A673 (cell line): ENCODE results near the gene CYS1. TPM values are rescaled to one million over a fixed set of nuclear protein-coding genes. Genes with fewer than 3 reads are reported as not detected.
"Not testable (repeated sequence)": the region's sequence is repeated elsewhere in the genome, so short reads cannot be mapped to it uniquely, and the experiment has no call there.

Experiments used
- BruUV-seq: library from RNA; stranded (reverse); fragments of 400-500 nt; replicated peaks from 2 replicates; lab custom pipeline; 2021; lab: Mats Ljungman, UMichigan
- CTCF ChIA-PET: fragments of 300-600 bp; sonication (Branson Sonifier 250); formaldehyde crosslinking; loops from one replicate; lab custom pipeline; 2022; ENCODE audit warnings: antibody characterized with exemption; lab: Charles Lee
- POLR2A ChIA-PET: fragments of 300-600 bp; sonication (Branson Sonifier 250); formaldehyde crosslinking; loops from one replicate; lab custom pipeline; 2022; ENCODE audit warnings: antibody characterized with exemption; ENCODE audit not compliant: low non-redundant PET; lab: Charles Lee
- DNase-seq: peaks from one replicate; pipeline ENCODE4 v3.0.0-alpha.2; 2015; ENCODE audit warnings: low spot score
- H3K27ac ChIP-seq: fragments of 200-600 bp; sonication (generic); 2 replicates; pipeline ENCODE4 v1.5.1; 2016; ENCODE audit warnings: mixed run types, low read depth, mild to moderate bottlenecking, mixed read lengths, antibody characterized with exemption, low read length; ENCODE audit not compliant: poor library complexity, severe bottlenecking
- H3K27me3 ChIP-seq: fragments of 200-600 bp; sonication (generic); replicated peaks from 2 replicates; pipeline ENCODE4 v1.6.1; 2017; ENCODE audit warnings: mixed run types, low read depth, mild to moderate bottlenecking, mixed read lengths, antibody characterized with exemption, low read length; ENCODE audit not compliant: insufficient read depth, poor library complexity
- H3K36me3 ChIP-seq: fragments of 200-600 bp; sonication (generic); 2 replicates; pipeline ENCODE4 v1.6.1; 2016; ENCODE audit warnings: mixed run types, mild to moderate bottlenecking, mixed read lengths, antibody characterized with exemption, low read length; ENCODE audit not compliant: insufficient read depth, poor library complexity, severe bottlenecking
- H3K4me1 ChIP-seq: fragments of 200-600 bp; sonication (generic); 2 replicates; pipeline ENCODE4 v1.6.1; 2017; ENCODE audit warnings: mixed run types, mild to moderate bottlenecking, mixed read lengths, antibody characterized with exemption, low read length; ENCODE audit not compliant: insufficient read depth, poor library complexity, severe bottlenecking
- H3K4me3 ChIP-seq: fragments of 200-600 bp; sonication (generic); 2 replicates; pipeline ENCODE4 v1.5.1; 2016; ENCODE audit warnings: low read depth, mixed run types, mild to moderate bottlenecking, mixed read lengths, low read length; ENCODE audit not compliant: poor library complexity, severe bottlenecking
- H3K9me3 ChIP-seq: fragments of 200-600 bp; sonication (generic); 2 replicates; pipeline ENCODE4 v1.6.1; 2016; ENCODE audit warnings: mixed run types, low read depth, mild to moderate bottlenecking, mixed read lengths, antibody characterized with exemption, low read length; ENCODE audit not compliant: poor library complexity, severe bottlenecking
- EZH2 ChIP-seq: fragments of 200-600 bp; sonication (generic); IDR thresholded peaks from 2 replicates; pipeline ENCODE4 v1.6.1; 2017; ENCODE audit warnings: borderline replicate concordance, low read depth, mild to moderate bottlenecking, mixed read lengths, antibody characterized with exemption, low read length; ENCODE audit not compliant: poor library complexity, severe bottlenecking
- intact Hi-C: fragments of 100-400 bp; cut with micrococcal nuclease; formaldehyde crosslinking; loops from one replicate; pipeline ENCODE4 v1.10.0; 2022; ENCODE audit not compliant: unreplicated experiment
- total RNA-seq: library from RNA; stranded (reverse); gene quantifications from 2 replicates; pipeline ENCODE4 v1.2.3, GENCODE V29; 2021
- TF ChIP-seq, protein P1 (sequence below): fragments of 300-800, 200-600 bp; sonication (generic); conservative IDR thresholded peaks from 2 replicates; pipeline ENCODE4 v1.5.1; 2017; ENCODE audit warnings: low read depth, mild to moderate bottlenecking, antibody characterized with exemption, low read length, moderate library complexity, mixed read lengths

CYS1 gene
- total RNA-seq, 1 experiment from 2014 or later: not detected

DNA sequence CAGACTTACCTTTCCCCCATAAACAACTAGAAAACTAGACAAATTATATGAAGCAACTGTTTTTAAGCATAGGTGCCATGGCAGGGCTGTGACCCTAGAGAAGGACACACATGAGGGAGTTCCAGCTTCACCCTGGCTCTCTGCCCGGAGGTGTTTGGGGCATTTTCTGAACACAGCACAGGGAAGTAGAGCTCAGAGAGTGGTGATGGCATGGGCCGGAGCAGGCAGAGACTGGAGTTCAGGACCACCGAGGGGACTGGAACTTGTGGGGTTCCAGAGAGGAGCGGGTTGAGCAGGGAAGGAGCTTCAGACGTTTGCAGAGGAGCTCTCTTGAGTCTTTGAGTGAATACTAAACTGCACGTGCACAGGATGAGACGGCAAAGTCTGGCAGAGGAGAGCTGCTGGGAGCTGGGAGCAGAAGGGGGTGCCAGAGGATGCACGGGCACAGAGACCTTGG lies 63.4 kb downstream of the CYS1 start:
- no TSS peak for BruUV-seq
- intact Hi-C loops: no loop called here
- TF ChIP-seq, protein P1, sequence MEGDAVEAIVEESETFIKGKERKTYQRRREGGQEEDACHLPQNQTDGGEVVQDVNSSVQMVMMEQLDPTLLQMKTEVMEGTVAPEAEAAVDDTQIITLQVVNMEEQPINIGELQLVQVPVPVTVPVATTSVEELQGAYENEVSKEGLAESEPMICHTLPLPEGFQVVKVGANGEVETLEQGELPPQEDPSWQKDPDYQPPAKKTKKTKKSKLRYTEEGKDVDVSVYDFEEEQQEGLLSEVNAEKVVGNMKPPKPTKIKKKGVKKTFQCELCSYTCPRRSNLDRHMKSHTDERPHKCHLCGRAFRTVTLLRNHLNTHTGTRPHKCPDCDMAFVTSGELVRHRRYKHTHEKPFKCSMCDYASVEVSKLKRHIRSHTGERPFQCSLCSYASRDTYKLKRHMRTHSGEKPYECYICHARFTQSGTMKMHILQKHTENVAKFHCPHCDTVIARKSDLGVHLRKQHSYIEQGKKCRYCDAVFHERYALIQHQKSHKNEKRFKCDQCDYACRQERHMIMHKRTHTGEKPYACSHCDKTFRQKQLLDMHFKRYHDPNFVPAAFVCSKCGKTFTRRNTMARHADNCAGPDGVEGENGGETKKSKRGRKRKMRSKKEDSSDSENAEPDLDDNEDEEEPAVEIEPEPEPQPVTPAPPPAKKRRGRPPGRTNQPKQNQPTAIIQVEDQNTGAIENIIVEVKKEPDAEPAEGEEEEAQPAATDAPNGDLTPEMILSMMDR: no peak
- TF ChIP-seq EZH2: no peak
- Histone ChIP-seq H3K9me3 (no peaks in the 10 kb centered on the region), H3K4me1 (peaks cover 13% of the 10 kb centered on the region), H3K27me3 (no peaks in the 10 kb centered on the region), H3K4me3 (no peak overlapping the region), H3K36me3 (no peaks in the 10 kb centered on the region), H3K27ac (no peak overlapping the region)
- ChIA-PET CTCF (interaction anchor here (1.1 kb wide), 1 partner anchor 32 kb away, joined by 9 read pairs; no protein-coding TSS in a partner anchor), POLR2A (no interaction called here)
- DNase-seq: no peak

DNA sequence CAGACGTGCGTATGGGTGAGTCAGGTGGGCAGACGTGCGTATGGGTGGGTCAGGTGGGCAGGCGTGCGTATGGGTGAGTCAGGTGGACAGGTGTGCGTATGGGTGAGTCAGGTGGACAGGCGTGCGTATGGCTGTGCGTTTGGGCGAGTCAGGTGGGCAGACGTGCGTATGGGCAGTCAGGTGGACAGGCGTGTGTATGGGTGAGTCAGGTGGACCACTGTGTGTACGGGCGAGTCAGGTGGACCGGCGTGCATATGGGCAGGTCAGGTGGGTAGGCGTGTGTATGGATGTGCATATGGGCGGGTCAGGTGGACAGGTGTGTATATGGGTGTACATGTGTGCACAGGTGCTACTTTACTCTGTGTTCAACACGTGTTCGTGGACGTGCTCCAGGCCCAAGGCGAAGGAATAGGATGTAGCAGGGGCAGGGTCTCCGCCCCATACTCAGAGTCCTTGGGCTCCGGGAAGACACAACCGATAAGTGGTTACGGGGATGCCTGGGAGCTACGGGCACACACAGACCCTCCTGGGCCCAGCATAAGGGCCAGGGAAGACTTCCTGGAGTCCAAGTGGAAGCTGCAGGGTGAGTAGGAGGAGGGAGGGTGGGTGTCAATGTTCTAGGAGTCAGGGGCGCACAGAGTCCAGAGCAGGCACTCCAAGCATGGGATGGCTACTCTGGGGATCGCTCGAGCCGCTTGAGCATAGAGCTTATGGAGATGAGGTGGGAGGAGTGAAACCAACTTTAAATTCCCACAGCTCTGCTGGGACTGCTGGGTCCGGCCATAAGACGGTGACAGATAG lies 64.0 kb downstream of the CYS1 start:
- H3K36me3 ChIP-seq: no peaks in the 10 kb centered on the region
- CTCF ChIA-PET: interaction anchor here (1.1 kb wide), 1 partner anchor 31 kb away, joined by 9 read pairs; no protein-coding TSS in a partner anchor
- DNase-seq: no peak
- no peaks in the 10 kb centered on the region for H3K9me3 ChIP-seq
- H3K4me3 ChIP-seq: no peak overlapping the region
- TF ChIP-seq, protein P1: no peak
- no peak for TF ChIP-seq EZH2
- H3K27me3 ChIP-seq: no peaks in the 10 kb centered on the region
- intact Hi-C loops: no loop called here
- no peak overlapping the region for H3K27ac ChIP-seq
- peaks cover 13% of the 10 kb centered on the region for H3K4me1 ChIP-seq
- no TSS peak for BruUV-seq
- POLR2A ChIA-PET: no interaction called here

DNA sequence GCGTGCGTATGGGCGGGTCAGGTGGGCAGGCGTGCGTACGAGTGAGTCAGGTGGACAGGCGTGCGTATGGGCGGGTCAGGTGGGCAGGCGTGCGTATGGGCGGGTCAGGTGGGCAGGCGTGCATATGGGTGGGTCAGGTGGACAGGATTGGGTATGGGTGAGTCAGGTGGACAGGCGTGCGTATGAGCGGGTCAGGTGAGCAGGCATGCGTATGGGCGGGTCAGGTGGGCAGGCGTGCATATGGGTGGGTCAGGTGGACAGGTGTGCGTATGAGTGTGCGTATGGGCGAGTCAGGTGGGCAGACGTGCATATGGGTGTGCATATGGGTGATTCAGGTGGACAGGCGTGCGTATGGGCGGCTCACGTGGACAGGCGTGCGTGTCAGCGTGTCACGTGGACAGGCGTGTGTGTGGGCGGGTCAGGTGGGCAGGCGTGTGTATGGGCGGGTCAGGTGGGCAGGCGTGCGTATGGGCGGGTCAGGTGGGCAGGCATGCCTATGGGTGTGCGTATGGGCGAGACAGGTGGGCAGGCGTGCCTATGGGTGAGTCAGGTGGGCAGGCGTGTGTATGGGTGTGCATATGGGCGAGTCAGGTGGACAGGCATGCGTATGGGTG lies 64.7 kb downstream of the CYS1 start:
- POLR2A ChIA-PET, DNase-seq, intact Hi-C loops, H3K27me3 ChIP-seq, BruUV-seq, H3K36me3 ChIP-seq, H3K4me3 ChIP-seq, H3K27ac ChIP-seq, H3K9me3 ChIP-seq, CTCF ChIA-PET: not testable (repeated sequence)
- H3K4me1 ChIP-seq: peaks cover 13% of the 10 kb centered on the region
